Dendritic cell treated with granulocyte-macrophage colony-stimulating factor and Interleukin-4, amounts not matched to agents 40 ng/mL and 50 ng/mL, for 4 days (primary cell): ENCODE data around the gene CIDEC.

Experiments
- H3K27ac Mint-ChIP-seq: one replicate; pipeline ENCODE4 v1.8.0; 2022; ENCODE audit warnings: mild to moderate bottlenecking, mixed read lengths
- H3K27me3 Mint-ChIP-seq: one replicate; pipeline ENCODE4 v1.8.0; 2022; ENCODE audit warnings: mild to moderate bottlenecking, mixed read lengths
- H3K36me3 Mint-ChIP-seq: one replicate; pipeline ENCODE4 v1.8.0; 2022; ENCODE audit warnings: low read depth, mixed read lengths
- H3K4me1 Mint-ChIP-seq: one replicate; pipeline ENCODE4 v1.8.0; 2022; ENCODE audit warnings: low read depth, mixed read lengths
- H3K4me3 Mint-ChIP-seq: one replicate; pipeline ENCODE4 v1.8.0; 2022; ENCODE audit warnings: mild to moderate bottlenecking, moderate library complexity, mixed read lengths
- H3K9me3 Mint-ChIP-seq: one replicate; pipeline ENCODE4 v1.8.0; 2022; ENCODE audit warnings: mixed read lengths
- intact Hi-C: fragments of 100-400 bp; cut with micrococcal nuclease; formaldehyde crosslinking; loops from one replicate; pipeline ENCODE4 v1.15.0; 2022

Gene CIDEC

GRCh38 chr3:9879830-9880549, at the start of gene CIDEC:
TSS of gene CIDEC (minus strand) at chr3:9880253. CDS start at chr3:9878486, 1,767 bp downstream.
- no peaks in the 10 kb centered on the region for H3K4me1 Mint-ChIP-seq
- intact Hi-C loops = no loop called here

DNA sequence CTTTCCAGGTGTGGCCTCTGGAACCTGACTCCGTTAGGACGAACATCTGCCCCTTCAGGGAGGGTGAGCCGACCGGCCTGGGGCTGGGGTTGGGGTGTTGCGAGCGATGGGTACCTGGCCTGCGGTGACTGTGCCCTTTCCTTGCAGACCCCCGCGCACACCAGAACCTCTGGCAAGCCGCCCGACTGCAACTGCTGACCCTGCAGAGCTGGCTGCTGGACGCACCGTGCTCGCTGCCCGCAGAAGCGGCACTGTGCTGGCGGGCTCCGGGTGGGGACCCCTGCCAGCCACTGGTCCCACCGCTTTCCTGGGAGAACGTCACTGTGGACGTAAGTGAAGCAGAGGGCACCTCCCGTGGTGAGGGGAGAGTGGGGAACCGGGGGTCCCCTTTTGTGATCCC, 48.1 kb upstream of the CIDEC start:
- Mint-ChIP-seq H3K4me1 (peaks cover 15% of the 10 kb centered on the region), H3K36me3 (peaks cover 53% of the 10 kb centered on the region), H3K4me3 (no peak overlapping the region), H3K27me3 (no peaks in the 10 kb centered on the region), H3K9me3 (no peaks in the 10 kb centered on the region), H3K27ac (no peak overlapping the region)
- intact Hi-C loops = no loop called here

More at GRCh38 chr3:9879830-9880549, at the start of gene CIDEC:
- H3K36me3 Mint-ChIP-seq = no peaks in the 10 kb centered on the region
- no peak within 1 kb of the TSS for H3K27ac Mint-ChIP-seq
- H3K27me3 Mint-ChIP-seq = no peaks in the 10 kb centered on the region
- H3K9me3 Mint-ChIP-seq = no peaks in the 10 kb centered on the region
- no peak within 1 kb of the TSS for H3K4me3 Mint-ChIP-seq

- Mint-ChIP-seq H3K27ac (peak overlapping the region; percentile 89), H3K4me1 (peaks cover 37% of the 10 kb centered on the region), H3K36me3 (peaks cover 5% of the 10 kb centered on the region), H3K27me3 (no peaks in the 10 kb centered on the region), H3K4me3 (no peak overlapping the region), H3K9me3 (no peaks in the 10 kb centered on the region)
- intact Hi-C loops = loop anchor here (5.0 to 10.0 kb wide), 2 partner anchors 71 to 214 kb away; partner anchors contain the start of gene CPNE9
These were observed 38.4 kb upstream of the CIDEC start for GRCh38 chr3:9918261-9919038.

- H3K9me3 Mint-ChIP-seq = no peaks in the 10 kb centered on the region
- H3K4me1 Mint-ChIP-seq = peaks cover 37% of the 10 kb centered on the region
- no peaks in the 10 kb centered on the region for H3K27me3 Mint-ChIP-seq
- H3K27ac Mint-ChIP-seq = peak overlapping the region; percentile 89
- no peak overlapping the region for H3K4me3 Mint-ChIP-seq
- H3K36me3 Mint-ChIP-seq = peaks cover 5% of the 10 kb centered on the region
- intact Hi-C loops = loop anchor here (2.0 to 10.0 kb wide), 3 partner anchors 15 to 213 kb away; partner anchors contain the start of genes CPNE9 and CRELD1
These were observed 37.8 kb upstream of the CIDEC start for GRCh38 chr3:9917820-9918219.

GRCh38 chr3:9916734-9917680, 37.0 kb upstream of the CIDEC start, which contains the start of gene IL17RC:
TSS of gene IL17RC (plus strand) at chr3:9917098. CDS start at chr3:9917316, 218 bp downstream.
- peaks cover 5% of the 10 kb centered on the region for H3K36me3 Mint-ChIP-seq

DNA sequence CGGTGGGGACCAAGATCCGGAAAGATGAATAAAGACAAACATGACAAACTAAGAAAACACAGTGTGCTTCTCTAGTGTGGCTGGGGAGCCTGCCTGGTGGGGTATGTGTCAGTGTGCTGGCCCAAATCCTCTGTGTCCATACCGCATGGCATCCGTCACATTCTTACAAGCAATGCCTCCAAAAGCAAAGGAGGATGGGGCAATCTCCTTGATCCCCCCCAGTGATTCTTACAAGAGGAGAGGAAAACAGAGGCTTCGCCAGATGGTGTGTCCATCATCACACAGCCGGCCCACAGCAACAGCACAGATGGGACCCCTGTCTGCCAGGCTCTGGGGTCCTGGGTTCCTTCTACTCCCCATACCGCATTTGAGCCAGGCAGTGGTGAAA, 36.3 kb upstream of the CIDEC start:
- H3K4me3 Mint-ChIP-seq = peak overlapping the region; percentile 79
- intact Hi-C loops = loop anchor here (2.0 to 10.0 kb wide), 3 partner anchors 16 to 212 kb away; partner anchors contain the start of genes CPNE9 and CRELD1
- peak overlapping the region; percentile 89 for H3K27ac Mint-ChIP-seq

More at GRCh38 chr3:9916734-9917680, 37.0 kb upstream of the CIDEC start, which contains the start of gene IL17RC:
- H3K4me1 Mint-ChIP-seq = peaks cover 44% of the 10 kb centered on the region
- no peaks in the 10 kb centered on the region for H3K9me3 Mint-ChIP-seq
- peak within 1 kb of the TSS; percentile 79 for H3K4me3 Mint-ChIP-seq
- intact Hi-C loops = loop anchor here (2.0 to 10.0 kb wide), 3 partner anchors 16 to 212 kb away; partner anchors contain the start of genes CPNE9 and CRELD1
- H3K27me3 Mint-ChIP-seq = peaks cover 3% of the 10 kb centered on the region
- peak within 1 kb of the TSS; percentile 89 for H3K27ac Mint-ChIP-seq

GRCh38 chr3:9915254-9916141, 35.4 kb upstream of the CIDEC start:
- intact Hi-C loops = loop anchor here (2.0 to 10.0 kb wide), 4 partner anchors 17 to 211 kb away; partner anchors contain the start of genes CPNE9, CRELD1 and JAGN1
- Mint-ChIP-seq H3K27me3 (peaks cover 3% of the 10 kb centered on the region), H3K9me3 (no peaks in the 10 kb centered on the region), H3K4me3 (peak overlapping the region; percentile 79), H3K36me3 (no peaks in the 10 kb centered on the region), H3K4me1 (peaks cover 55% of the 10 kb centered on the region), H3K27ac (peak overlapping the region; percentile 89)

More for the DNA sequence above, 36.3 kb upstream of the CIDEC start:
- Mint-ChIP-seq H3K36me3 (peaks cover 5% of the 10 kb centered on the region), H3K9me3 (no peaks in the 10 kb centered on the region), H3K27me3 (peaks cover 3% of the 10 kb centered on the region), H3K4me1 (peaks cover 51% of the 10 kb centered on the region)

DNA sequence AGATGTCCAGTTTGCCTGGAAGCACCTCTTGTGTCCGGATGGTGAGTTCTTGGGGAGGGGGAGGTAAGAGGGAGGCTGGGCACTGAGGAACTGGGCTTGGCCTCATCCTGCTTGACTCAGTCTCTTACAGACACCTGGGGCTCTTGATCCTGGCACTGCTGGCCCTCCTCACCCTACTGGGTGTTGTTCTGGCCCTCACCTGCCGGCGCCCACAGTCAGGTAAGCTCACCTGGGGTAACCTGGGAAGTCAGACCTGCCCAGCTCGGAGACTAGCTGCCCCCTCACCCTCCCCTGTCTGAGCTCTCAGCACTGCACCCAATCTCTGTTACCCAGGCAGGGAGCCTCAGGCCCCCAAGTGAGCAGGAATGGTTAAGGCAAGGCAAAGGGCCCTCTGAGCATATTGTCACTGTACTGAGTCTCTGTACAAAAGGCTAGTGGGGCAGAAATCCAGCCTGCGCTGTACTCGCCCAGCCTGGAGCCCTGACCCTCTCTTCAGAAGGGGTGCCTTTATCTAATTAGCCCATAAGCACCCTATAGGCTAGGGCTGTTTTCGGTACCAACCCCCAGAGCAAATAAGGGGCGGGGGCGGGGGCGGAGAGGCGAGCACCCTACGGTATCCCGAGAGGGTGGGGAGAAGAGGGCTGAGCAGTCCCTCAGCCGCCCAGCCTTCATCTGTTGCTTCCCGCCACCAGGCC, 34.7 kb upstream of the CIDEC start:
- Mint-ChIP-seq H3K36me3 (no peaks in the 10 kb centered on the region), H3K4me1 (peaks cover 58% of the 10 kb centered on the region), H3K9me3 (no peaks in the 10 kb centered on the region), H3K27me3 (peaks cover 3% of the 10 kb centered on the region), H3K27ac (peak overlapping the region; percentile 89), H3K4me3 (peak overlapping the region; percentile 79)
- intact Hi-C loops = loop anchor here (2.0 to 10.0 kb wide), 3 partner anchors 24 to 210 kb away; partner anchors contain the start of genes CPNE9 and JAGN1

GRCh38 chr3:9914011-9914410, 34.0 kb upstream of the CIDEC start:
- Mint-ChIP-seq H3K4me1 (peaks cover 65% of the 10 kb centered on the region), H3K4me3 (no peak overlapping the region), H3K36me3 (no peaks in the 10 kb centered on the region), H3K27ac (peak overlapping the region; percentile 89), H3K9me3 (no peaks in the 10 kb centered on the region), H3K27me3 (peaks cover 3% of the 10 kb centered on the region)
- intact Hi-C loops = loop anchor here (2.0 to 10.0 kb wide), 2 partner anchors 23 to 209 kb away; partner anchors contain the start of genes CPNE9 and JAGN1

- Mint-ChIP-seq H3K9me3 (no peaks in the 10 kb centered on the region), H3K4me3 (no peak overlapping the region), H3K4me1 (peaks cover 66% of the 10 kb centered on the region), H3K36me3 (no peaks in the 10 kb centered on the region), H3K27me3 (peaks cover 3% of the 10 kb centered on the region), H3K27ac (no peak overlapping the region)
- intact Hi-C loops = loop anchor here (10.0 kb wide), 1 partner anchor 209 kb away; the partner anchor contains the start of gene CPNE9
These were observed 33.5 kb upstream of the CIDEC start for GRCh38 chr3:9913601-9914000.

- intact Hi-C loops = loop anchor here (10.0 kb wide), 1 partner anchor 208 kb away; the partner anchor contains the start of gene CPNE9
- H3K27ac Mint-ChIP-seq = no peak overlapping the region
- H3K4me1 Mint-ChIP-seq = peaks cover 54% of the 10 kb centered on the region
- no peaks in the 10 kb centered on the region for H3K9me3 Mint-ChIP-seq
- H3K36me3 Mint-ChIP-seq = no peaks in the 10 kb centered on the region
- peaks cover 3% of the 10 kb centered on the region for H3K27me3 Mint-ChIP-seq
- no peak overlapping the region for H3K4me3 Mint-ChIP-seq
These were observed 32.4 kb upstream of the CIDEC start for GRCh38 chr3:9912294-9912935.
